Embryonic facial prominence (tissue), 1 donor: ENCODE measurements around the gene G3BP2.

ENCODE experiments used
- DNase-seq: peaks from one replicate; pipeline ENCODE4 v3.0.0-alpha.2; 2016; ENCODE audit errors: extremely low spot score

The G3BP2 gene

DNA sequence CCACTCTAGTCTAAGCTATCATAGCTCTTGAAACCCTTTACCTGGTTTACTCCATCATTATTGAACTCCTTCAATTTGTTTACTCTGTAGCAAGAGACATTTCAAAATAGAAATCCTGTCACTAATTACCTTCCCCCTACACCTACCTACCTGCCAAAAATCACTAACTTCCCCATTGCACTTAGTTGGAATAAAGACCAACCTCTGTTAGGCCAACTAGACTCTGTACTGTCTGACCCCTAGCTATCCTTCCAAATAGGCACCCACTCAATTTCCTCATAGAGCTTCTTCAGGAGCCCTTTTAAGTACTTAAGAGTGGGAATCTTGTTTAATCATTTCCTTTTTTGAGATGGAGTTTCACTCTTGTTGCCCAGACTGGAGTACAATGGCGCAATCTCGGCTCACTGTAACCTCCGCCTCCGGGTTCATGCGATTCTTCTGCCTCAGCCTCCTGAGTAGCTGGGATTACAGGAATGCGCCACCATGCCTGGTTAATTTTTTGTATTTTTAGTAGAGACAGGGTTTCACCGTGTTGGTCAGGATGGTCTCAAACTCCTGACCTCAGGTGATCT is 34.0 kb downstream of the G3BP2 start:
- no peak for DNase-seq

DNA sequence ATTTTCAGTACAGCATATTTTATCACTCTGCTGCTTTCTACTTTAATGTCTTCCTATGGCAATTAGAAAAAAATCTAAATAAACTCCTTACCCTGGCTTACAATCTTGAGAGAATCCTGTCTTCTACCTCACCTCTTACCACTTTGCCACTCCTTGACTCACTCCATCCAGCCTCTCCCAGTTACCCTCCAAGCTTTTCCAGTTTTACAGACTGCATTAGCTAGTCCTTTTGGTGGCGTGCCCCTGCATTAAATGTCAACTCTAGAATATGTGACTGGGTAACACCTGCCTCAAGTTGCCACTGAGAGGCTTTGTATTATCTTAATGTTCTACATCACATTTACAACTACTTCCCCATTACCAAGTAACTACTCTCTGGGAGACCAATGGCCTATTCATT is 35.4 kb downstream of the G3BP2 start:
- DNase-seq = no peak

GRCh38 chr4:75637176-75637575 is 36.0 kb downstream of the G3BP2 start:
- no peak for DNase-seq

- no peak for DNase-seq
Measured at GRCh38 chr4:75634951-75635350, 38.3 kb downstream of the G3BP2 start.

DNA sequence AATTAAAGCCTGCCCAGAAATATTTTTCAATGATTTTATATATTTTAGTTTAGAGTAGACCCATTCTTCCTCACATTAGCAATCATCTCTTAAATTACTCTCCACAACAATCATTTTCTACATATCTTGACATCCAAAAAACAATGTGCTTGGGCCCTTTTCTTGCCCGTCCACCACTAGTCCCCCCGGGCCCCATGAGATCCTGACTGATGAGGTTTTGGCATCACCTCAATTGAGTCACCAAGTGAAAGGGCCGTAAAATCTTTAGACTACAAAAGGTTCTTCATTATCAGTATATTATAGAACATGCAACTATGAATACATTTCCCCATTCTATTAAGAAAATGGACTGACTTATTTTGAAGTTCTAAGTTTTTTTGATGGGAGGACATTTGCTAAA is 38.9 kb downstream of the G3BP2 start:
- no peak for DNase-seq

DNA sequence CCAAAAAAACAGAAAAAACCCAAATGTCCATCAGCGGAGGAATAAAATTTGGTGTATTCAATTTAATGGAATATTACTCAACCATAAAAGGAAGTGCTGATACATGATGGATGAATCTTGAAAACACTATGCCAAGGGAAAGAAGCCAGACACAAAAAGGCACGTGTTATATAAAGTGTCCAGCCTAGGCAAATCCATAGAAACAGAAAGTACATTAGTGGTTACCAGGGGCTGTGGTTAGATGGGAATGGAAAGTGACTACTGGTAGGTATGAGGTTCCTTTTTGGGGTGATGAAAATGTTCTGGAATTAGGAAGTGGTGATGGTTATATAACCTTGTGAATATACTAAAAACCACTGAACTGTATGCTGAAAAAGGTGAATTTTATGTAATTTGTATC is 39.4 kb downstream of the G3BP2 start:
- no peak for DNase-seq

- no peak for DNase-seq
Measured at GRCh38 chr4:75630937-75631329, 42.3 kb downstream of the G3BP2 start.

DNA sequence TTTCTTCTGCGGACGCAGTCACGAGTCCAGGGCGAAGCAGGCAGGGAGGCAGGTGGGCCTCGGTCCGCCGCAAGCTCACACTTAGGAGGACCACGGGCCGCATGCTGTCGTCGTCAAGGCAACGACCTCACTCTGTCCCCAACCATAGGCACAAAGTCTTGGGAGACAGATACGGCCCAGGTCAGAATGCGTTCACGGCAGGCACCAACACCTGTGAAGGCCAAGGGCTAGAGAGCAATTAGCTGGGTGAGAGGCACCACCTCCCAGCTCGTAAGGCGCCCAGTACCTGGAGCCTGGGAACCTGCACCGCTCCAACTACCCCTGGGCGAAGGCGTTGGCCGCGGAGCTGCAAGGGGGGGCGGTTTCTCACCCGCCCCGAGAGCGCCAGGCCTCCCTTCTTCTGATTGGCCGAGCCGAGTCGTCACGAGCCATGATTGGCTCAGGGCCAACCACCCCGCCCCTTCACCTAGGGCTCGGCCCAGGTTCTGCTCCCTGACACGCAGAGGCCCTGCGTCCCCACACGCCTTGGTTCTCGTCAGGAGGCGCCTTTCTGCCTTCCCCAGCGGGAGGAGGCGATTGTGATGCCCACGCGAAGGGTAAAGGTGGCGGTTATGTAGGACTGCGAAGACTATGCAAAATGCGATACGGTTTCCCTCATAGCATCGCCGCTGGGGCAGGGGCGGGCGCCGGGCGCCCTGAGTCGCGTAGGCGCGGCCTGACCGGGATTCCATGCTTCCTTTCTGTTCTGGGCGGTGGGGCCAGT is 42.9 kb downstream of the G3BP2 start, which contains the start of gene CDKL2:
CDKL2 (minus strand) TSS at position 355 of the 763 bp plus-strand sequence. CDS start 4,540 bp downstream, outside the sequence.
- peak; percentile 31 for DNase-seq

- DNase-seq = no peak
Measured at GRCh38 chr4:75629239-75629638, 44.0 kb downstream of the G3BP2 start.

GRCh38 chr4:75623026-75623425 is 50.2 kb downstream of the G3BP2 start:
- no peak for DNase-seq

GRCh38 chr4:75621715-75622114 is 51.5 kb downstream of the G3BP2 start:
- no peak for DNase-seq

DNA sequence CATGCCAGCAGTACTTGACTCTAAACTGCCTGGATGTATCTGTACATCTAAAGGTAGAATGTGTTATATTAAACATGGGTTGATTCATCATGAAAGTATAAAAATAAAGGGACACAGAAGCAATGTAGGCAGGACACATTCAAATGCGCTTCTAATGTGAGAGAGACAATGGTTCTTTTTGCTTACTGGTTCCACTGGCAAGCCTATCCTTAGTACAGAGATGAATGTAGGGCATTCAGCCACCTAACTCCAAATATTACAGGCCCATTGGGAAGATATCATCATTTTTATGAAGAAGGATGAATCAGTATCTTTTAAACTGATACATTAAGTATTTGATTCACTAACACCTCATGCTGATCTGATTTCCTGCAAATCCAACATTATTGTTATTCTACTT is 60.9 kb downstream of the G3BP2 start:
- DNase-seq = no peak

DNA sequence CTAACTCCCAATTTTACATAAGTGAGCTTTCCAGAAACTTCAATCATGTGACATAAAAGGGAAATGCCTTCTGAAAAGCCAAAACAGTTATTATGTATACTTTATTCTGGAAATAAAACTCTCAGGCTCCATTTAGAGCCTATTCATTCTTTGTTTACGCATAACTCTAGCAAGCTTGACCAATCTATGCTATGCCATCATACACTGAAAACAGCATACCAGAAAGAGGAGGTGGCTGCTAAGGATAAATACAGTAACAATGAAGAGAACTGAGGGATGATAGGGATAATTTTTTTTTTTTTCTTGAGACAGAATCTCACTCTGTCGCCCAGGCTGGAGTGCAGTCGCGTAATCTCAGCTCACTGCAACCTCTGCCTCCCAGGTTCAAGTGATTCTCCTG is 67.3 kb downstream of the G3BP2 start:
- no peak for DNase-seq

GRCh38 chr4:75599647-75600046 is 73.6 kb downstream of the G3BP2 start:
- DNase-seq = no peak

DNA sequence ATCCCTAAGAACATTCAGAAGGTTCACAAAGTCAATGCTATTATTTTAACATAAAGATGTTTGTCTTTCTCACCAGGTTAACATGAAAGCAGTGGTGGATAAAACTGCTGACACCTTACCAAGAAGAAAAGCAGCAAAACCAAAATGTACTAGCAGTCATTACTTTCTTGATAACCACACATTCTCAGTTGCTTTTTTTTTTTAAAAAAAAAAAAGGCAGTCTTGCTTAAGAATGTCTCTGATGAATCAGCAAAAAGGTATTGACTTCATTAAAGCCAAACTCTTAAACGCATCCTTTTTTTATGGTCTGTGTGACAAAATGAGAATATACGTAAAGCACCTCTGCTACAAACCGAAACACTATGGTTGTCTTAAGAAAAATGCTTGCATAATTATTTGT is 74.8 kb downstream of the G3BP2 start:
- DNase-seq = no peak

DNA sequence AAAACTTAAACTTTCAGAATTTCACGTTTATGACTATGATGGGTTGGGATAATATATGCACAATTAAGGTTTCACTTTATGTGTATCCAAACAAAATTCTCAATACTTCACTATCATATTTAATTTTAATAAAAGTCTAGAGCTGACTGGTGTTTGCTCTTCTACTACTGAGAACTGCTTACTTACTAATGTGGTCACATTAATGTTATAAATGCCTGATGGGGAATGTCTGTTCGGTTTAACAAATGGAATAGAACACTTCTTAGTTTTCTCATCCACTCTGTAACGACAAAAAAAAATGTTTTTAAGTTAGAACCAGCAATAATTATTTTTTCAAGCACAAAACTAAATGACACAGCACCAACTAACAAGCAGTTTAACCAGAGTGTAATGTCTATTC is 77.2 kb downstream of the G3BP2 start:
- DNase-seq = no peak

GRCh38 chr4:75593393-75593792 is 79.8 kb downstream of the G3BP2 start:
- no peak for DNase-seq
